M059J (cell line): ENCODE results near the gene DGKQ. TPM values are rescaled to one million over a fixed set of nuclear protein-coding genes. Genes with fewer than 3 reads are reported as not detected.
A peak's percentile ranks its signal among the peaks of the same experiment; 100 is the strongest.
"Not testable (repeated sequence)": the region's sequence is repeated elsewhere in the genome, so short reads cannot be mapped to it uniquely, and the experiment has no call there.

Experiments used
- DNase-seq: peaks from one replicate; pipeline ENCODE4 v3.0.0-alpha.2; 2012; ENCODE audit warnings: low read depth
- total RNA-seq: library from RNA; depleted of rRNA; stranded (reverse); fragments of >200 nt; shearing (Covaris generic); gene quantifications from 2 replicates; pipeline ENCODE4 v1.2.3, GENCODE V29; 2014

DGKQ gene
- total RNA-seq, 1 experiment from 2014 or later, result 9.3 TPM

GRCh38 chr4:950136-951020 lies 23.0 kb downstream of the DGKQ start:
- no peak for DNase-seq

GRCh38 chr4:949656-950055 lies 23.7 kb downstream of the DGKQ start:
- no peak for DNase-seq

- no peak for DNase-seq
Measured at GRCh38 chr4:948936-949300, 24.5 kb downstream of the DGKQ start.

- no peak for DNase-seq
Measured at GRCh38 chr4:948101-948935, 25.1 kb downstream of the DGKQ start.

GRCh38 chr4:947491-947971 lies 25.8 kb downstream of the DGKQ start:
- DNase-seq, result no peak

- DNase-seq, result no peak
Measured at GRCh38 chr4:946517-947471, 26.6 kb downstream of the DGKQ start.

GRCh38 chr4:946103-946450 lies 27.3 kb downstream of the DGKQ start:
- no peak for DNase-seq

GRCh38 chr4:945274-946102 lies 27.9 kb downstream of the DGKQ start:
- no peak for DNase-seq

GRCh38 chr4:939508-939907 lies 33.9 kb downstream of the DGKQ start:
- not testable (repeated sequence) for DNase-seq

GRCh38 chr4:932713-933070 lies 40.7 kb downstream of the DGKQ start:
- no peak for DNase-seq

- peak; percentile 92 for DNase-seq
Measured at GRCh38 chr4:931960-932712, 41.2 kb downstream of the DGKQ start, which contains the start of the genes GAK and TMEM175. Gene GAK, minus strand, starts transcription at chr4:932316. Its CDS starts 129 bp downstream, at chr4:932187. Gene TMEM175, plus strand, starts transcription at chr4:932460. Its CDS starts 15,280 bp downstream, at chr4:947740.

GRCh38 chr4:931194-931959 lies 42.0 kb downstream of the DGKQ start:
- peak; percentile 73 for DNase-seq

- DNase-seq, result no peak
Measured at GRCh38 chr4:930827-931193, 42.6 kb downstream of the DGKQ start.

- DNase-seq, result no peak
Measured at GRCh38 chr4:930028-930551, 43.3 kb downstream of the DGKQ start.

- DNase-seq, result no peak
Measured at GRCh38 chr4:929096-929765, 44.1 kb downstream of the DGKQ start.

- DNase-seq, result not testable (repeated sequence)
Measured at GRCh38 chr4:927566-927965, 45.8 kb downstream of the DGKQ start.

- no peak for DNase-seq
Measured at GRCh38 chr4:926538-926937, 46.8 kb downstream of the DGKQ start.

- DNase-seq, result no peak
Measured at GRCh38 chr4:925771-926500, 47.4 kb downstream of the DGKQ start.
